Epithelial cell of esophagus (primary cell): Measurements from ENCODE around the gene INPP4A.

ENCODE experiments used
- DNase-seq: peaks from one replicate; pipeline ENCODE4 v3.0.0; 2010; ENCODE audit warnings: low read depth
- H3K4me3 ChIP-seq: 2 replicates; pipeline ENCODE4 v1.5.1; 2011; ENCODE audit warnings: mild to moderate bottlenecking, low read length, control low read depth
- TF ChIP-seq, protein P1 (sequence below): IDR thresholded peaks from 2 replicates; pipeline ENCODE4 v1.5.1; 2011; ENCODE audit warnings: low read depth, mild to moderate bottlenecking, low read length, control low read depth, inconsistent platforms; ENCODE audit not compliant: insufficient read depth; ENCODE audit errors: missing control alignments

INPP4A gene

DNA sequence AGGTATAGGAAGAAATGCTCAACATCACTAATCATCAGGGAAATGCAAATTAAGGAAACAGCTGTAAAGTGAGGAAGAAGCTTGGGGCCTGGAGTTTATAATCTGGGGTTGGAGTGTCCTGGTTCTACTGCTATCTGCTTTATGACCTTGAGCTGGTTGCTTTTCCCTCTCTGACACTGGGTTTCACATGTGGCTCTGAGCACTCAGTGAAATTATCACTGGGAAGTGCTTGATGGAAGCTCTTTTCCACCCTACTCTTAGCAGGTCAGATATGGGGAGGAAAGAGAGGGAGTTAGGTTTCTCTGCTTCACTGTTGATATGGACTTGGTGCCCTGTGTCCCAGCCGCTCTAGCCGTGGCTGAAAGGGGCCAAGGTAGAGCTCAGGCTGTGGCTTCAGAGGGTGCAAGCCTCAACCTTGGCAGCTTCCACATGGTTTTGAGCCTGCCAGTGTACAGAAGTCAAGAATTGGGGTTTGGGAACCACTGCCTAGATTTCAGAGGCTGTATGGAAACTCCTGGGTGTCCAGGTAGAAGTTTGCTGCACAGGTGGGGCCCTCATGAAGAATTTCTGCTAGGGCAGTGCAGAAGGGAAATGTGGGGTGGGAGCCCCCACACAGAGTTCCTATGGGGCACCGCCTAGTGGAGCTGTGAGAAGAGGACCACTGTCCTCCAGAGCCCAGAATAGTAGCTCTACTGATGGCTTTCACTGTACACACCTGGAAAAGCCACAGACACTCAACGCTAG is 52.3 kb downstream of the INPP4A start:
- H3K4me3 ChIP-seq = no peak overlapping the region
- TF ChIP-seq, protein P1, sequence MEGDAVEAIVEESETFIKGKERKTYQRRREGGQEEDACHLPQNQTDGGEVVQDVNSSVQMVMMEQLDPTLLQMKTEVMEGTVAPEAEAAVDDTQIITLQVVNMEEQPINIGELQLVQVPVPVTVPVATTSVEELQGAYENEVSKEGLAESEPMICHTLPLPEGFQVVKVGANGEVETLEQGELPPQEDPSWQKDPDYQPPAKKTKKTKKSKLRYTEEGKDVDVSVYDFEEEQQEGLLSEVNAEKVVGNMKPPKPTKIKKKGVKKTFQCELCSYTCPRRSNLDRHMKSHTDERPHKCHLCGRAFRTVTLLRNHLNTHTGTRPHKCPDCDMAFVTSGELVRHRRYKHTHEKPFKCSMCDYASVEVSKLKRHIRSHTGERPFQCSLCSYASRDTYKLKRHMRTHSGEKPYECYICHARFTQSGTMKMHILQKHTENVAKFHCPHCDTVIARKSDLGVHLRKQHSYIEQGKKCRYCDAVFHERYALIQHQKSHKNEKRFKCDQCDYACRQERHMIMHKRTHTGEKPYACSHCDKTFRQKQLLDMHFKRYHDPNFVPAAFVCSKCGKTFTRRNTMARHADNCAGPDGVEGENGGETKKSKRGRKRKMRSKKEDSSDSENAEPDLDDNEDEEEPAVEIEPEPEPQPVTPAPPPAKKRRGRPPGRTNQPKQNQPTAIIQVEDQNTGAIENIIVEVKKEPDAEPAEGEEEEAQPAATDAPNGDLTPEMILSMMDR = no peak
- DNase-seq = no peak

DNA sequence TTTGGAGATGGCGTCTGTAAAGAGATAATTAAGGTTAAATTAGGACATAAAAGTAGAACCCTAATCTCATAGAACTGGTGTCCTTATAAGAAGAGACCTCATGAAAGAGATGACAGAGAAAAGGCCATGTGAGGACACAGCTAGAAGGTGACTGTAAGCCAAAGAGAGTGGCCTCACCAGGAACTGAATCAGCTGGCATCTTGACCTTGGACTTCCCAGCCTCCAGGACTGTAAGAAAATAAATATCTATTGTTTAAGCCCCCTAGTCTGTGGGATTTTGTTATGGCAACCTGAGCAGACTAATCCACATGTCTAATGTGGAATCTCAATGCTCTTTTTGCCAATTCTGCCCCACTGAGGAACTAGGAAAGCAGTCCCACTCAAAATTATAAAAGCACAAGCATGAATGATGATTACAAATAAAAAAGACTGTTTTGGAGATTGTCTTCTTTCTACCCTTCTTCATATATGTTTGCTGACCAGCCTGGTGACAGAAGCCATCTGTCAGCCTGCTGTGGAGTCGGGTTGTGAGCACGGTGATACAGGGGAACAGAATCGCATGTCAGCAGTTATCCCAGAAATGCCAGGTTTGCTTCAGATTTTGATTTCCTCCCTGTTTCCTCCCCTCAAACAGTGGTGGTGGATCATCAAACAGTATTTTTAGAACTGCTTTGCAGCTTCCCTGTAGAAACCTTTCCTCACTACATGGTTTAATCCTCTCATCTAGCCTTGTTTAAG is 54.2 kb downstream of the INPP4A start:
- TF ChIP-seq, protein P1 = no peak
- H3K4me3 ChIP-seq = no peak overlapping the region
- DNase-seq = no peak

DNA sequence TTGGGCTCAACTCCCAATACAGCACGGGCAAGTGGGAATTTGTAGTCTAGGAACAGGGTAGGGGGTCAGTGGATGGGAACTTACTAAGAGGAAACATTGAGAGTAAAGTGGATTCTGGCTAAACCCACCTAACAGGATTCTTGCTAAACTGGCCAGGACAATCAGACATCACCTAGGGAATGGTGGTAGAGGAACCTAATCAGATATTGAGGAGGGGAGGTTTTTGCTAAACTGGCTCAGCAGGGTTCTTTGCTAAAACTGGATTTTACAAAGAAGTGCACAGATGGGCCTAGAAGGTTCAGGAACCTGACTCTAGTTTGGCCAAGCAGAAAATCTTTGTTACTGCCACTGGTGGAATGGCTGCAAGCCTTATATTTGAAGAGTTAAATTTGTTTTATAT is 55.9 kb downstream of the INPP4A start:
- TF ChIP-seq, protein P1 = no peak
- no peak for DNase-seq

DNA sequence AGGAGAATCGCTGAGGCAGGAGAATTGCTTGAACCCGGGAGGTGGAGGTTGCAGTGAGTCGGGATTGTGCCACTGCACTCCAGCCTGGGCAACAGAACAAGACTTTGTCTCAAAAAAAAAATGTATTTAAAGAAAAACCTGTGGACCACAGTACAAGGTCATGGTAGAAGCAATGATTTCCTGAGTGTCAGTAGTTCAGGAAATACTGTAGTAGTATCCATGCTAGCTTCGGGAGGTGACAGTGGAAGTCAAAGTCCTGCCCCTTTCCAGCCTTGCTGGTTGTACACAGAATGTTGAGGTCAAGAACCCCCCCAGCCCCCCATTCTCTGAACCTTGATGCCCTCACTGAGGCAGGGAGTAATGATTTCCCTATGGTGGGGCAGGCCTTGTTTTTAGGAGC is 56.6 kb downstream of the INPP4A start:
- no peak overlapping the region for H3K4me3 ChIP-seq
- DNase-seq = no peak
- TF ChIP-seq, protein P1 = no peak

More for the DNA sequence above, 55.9 kb downstream of the INPP4A start:
- no peak overlapping the region for H3K4me3 ChIP-seq

DNA sequence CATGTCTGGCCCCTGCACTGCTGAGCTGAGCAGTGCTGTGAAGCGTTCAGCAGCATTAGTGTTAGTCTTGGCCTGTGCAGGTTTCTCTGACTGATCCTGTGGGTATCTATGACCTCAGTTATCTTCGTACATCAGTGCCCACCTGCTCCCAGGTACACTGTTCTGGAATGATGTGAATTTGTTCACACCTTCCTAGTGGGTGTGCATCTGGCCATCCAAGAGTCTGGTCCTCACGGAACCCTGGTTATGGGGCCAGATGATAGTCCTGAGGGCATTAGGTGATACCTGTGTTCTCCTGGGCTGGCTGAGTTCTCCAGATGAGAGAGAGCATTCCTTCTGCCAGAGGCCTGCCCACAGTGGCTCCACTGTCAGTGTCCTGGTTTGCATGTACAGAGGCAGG is 57.2 kb downstream of the INPP4A start:
- no peak for DNase-seq

DNA sequence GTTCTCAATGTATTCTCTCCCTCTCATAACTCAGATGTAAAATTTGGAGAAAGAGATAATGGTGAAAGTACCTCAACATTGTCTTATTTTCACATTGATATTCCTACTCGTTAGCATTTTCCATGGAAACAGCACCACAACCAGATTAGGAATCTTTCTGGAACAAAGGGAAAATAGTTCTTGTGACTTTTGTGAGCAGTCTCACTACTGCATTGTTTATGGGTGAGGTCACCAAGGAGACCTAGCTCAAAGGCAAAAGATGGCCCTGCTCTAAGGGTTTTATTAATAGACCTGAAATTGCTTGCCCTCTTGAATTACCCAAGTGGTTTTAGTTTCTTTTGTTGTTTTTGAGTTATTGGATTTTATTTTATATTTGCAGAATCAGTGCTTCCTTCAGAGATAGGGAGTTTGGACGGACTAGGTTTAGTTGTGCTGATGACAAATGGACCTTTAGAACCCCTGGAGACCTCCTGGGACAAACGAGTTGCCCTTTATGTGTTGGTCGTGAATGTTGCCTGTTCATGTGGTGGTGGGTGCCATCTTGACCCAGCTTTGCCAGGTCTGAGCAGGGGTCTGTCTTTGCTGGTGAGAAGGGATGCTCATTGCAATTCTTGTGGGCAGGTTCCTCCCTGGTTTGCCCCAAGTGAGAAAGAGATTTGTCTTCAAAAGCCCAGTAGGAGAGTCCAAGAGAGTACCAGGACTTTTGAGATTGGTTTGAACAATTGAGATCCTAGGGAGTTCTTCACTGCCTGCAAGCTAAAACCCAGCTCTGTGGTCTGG is 58.1 kb downstream of the INPP4A start:
- H3K4me3 ChIP-seq = no peak overlapping the region
- DNase-seq = peak; percentile 41
- TF ChIP-seq, protein P1 = no peak

More for the DNA sequence above, 57.2 kb downstream of the INPP4A start:
- no peak overlapping the region for H3K4me3 ChIP-seq
- TF ChIP-seq, protein P1 = no peak
